AG09309 (cell line): ENCODE results near the gene ACVR1.

Experiments used
- DNase-seq: peaks from one replicate; pipeline ENCODE4 v3.0.0-alpha.2; 2010; ENCODE audit warnings: low read depth
- H3K4me3 ChIP-seq: 2 replicates; pipeline ENCODE4 v1.5.1; 2011; ENCODE audit warnings: mild to moderate bottlenecking, low read depth, low read length, moderate library complexity; ENCODE audit not compliant: control insufficient read depth
- CTCF ChIP-seq: IDR thresholded peaks from 2 replicates; pipeline ENCODE4 v1.5.1; 2011; ENCODE audit warnings: mild to moderate bottlenecking, low read depth, low read length, inconsistent platforms; ENCODE audit not compliant: insufficient read depth, control insufficient read depth; ENCODE audit errors: missing control alignments

The ACVR1 gene

DNA sequence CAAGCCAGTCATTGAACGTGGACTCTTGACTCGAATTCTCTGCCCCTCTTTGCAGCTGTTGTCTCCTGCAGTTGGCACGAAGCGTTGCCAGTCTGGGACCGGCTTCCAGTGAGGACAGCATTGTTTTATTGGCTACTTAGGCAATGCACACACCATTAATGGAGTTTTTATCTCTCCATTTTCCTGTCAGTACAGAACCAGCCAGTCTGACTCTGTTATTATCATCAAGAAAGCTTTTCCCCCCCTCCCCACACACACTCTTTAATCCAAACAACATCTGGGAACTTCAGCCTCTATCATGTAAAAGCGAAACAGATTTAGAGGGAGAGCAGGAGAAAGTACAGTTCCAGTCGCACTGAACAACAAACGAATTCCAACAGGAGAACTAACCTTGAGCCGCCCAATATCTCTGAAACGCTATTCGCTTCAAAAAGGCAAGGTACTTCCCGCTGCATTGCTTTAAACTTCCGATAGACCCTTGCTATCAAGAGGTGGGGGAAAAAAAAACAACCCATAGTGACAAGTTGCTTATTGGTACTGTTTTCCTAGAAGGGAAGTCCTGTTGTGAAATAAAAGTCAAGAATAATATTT, 38.2 kb downstream of the ACVR1 start:
- no peak for TF ChIP-seq CTCF
- H3K4me3 ChIP-seq, result peak overlapping the region; percentile 33
- DNase-seq, result no peak

DNA sequence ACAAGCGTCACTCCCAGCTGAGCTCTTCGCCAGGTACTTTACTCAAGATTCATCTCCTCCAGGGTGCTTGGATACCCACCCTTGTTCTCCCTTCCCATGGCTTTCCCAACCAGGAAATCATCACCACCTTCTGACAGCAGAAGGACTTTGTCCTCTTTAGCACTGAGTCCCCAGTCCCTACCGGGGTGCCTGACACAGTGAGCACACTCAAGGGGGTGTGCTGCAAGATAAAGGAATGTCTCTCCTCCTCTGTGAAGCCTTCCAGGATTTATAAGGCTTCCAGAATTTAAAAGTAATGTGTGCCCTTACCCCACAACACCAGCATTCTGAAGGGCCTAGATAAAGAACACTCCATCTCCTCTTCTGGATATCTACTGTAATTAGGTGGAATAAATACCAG, 39.6 kb downstream of the ACVR1 start:
- TF ChIP-seq CTCF, result no peak
- H3K4me3 ChIP-seq, result no peak overlapping the region
- DNase-seq, result no peak

GRCh38 chr2:157835425-157835824, 40.7 kb downstream of the ACVR1 start:
- no peak overlapping the region for H3K4me3 ChIP-seq
- TF ChIP-seq CTCF, result no peak
- no peak for DNase-seq

- DNase-seq, result no peak
- no peak for TF ChIP-seq CTCF
- H3K4me3 ChIP-seq, result no peak overlapping the region
These were observed 41.1 kb downstream of the ACVR1 start for GRCh38 chr2:157835006-157835405.

DNA sequence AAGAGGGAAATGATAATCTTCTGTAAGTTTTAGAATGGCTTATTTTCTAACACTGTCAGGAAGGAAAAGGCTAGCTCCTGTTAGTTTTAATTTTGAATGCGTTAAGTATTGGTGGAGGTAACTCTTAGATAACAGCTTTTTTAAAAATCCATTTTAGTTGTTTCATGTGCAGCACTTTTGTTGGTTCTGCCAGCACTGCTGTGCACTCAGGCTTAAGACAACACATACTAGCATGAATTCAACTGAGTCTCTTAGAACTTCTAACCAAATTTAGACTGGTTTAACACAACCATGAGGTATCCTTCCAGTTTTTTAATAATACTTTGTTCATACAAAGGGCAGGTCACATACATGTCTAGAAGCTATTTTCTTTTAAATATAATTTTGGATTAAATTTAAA, 42.4 kb downstream of the ACVR1 start:
- DNase-seq, result no peak
- TF ChIP-seq CTCF, result no peak
- no peak overlapping the region for H3K4me3 ChIP-seq

GRCh38 chr2:157831573-157832315, 44.4 kb downstream of the ACVR1 start:
- TF ChIP-seq CTCF, result no peak
- H3K4me3 ChIP-seq, result no peak overlapping the region
- DNase-seq, result no peak
